GM12878 (cell line): ENCODE measurements around the gene HUNK. TPM values are rescaled to one million over a fixed set of nuclear protein-coding genes. Genes with fewer than 3 reads are reported as not detected.

Source experiments
- ATAC-seq: fragments of 200-7000 bp; cut with Tn5 transposase; 3 replicates; pipeline ENCODE4 v1.9.1; 2020; ENCODE audit warnings: mild to moderate bottlenecking, moderate library complexity
- BruUV-seq: library from RNA; stranded (reverse); fragments of 400-500 nt; replicated peaks from 2 replicates; lab custom pipeline; 2021; lab: Mats Ljungman, UMichigan
- CTCF ChIA-PET: fragments of 300-600 bp; sonication (Branson Sonifier 250); formaldehyde crosslinking; extraction: SDS; loops from one replicate; lab custom pipeline; 2021; ENCODE audit warnings: inconsistent platforms; lab: Yijun Ruan, JAX
- POLR2A ChIA-PET: fragments of 350-600 bp; formaldehyde crosslinking; extraction: SDS; loops from one replicate; lab custom pipeline; 2021; ENCODE audit warnings: inconsistent platforms; lab: Charles Lee
- RAD21 ChIA-PET: fragments of 300-600 bp; sonication (Branson Sonifier 250); formaldehyde crosslinking; loops from one replicate; lab custom pipeline; 2023; ENCODE audit warnings: antibody characterized with exemption; ENCODE audit not compliant: unreplicated experiment; lab: Charles Lee
- SMC1A ChIA-PET: fragments of 300-600 bp; sonication (Branson Sonifier 250); formaldehyde crosslinking; loops from one replicate; lab custom pipeline; 2023; ENCODE audit not compliant: unreplicated experiment, uncharacterized antibody; lab: Charles Lee
- DNase-seq: peaks from one replicate; pipeline ENCODE4 v3.0.0-alpha.2; 2011; ENCODE audit warnings: low read depth, low spot score
- FAIRE-seq: peaks from 3 replicates; lab custom pipeline; 2011; peaks lifted over from hg19 to GRCh38; lab: Jason Lieb, UNC
- H2AFZ ChIP-seq: 2 replicates; pipeline ENCODE4 v1.6.0; 2011; ENCODE audit warnings: low read depth, low read length, control low read depth; ENCODE audit not compliant: control insufficient read depth
- H3K27ac ChIP-seq: 2 replicates; pipeline ENCODE4 v1.5.1; 2011; ENCODE audit warnings: control low read depth; ENCODE audit not compliant: control insufficient read depth, insufficient read depth
- H3K27me3 ChIP-seq, 2 experiments: replicated peaks in 1 of 2; 2 replicates each; pipeline versions ENCODE4 v1.6.0 to v1.6.1; 2011; ENCODE audit warnings: low read length in 1 of 2; ENCODE audit not compliant: control insufficient read depth in 2 of 2, insufficient read depth in 2 of 2
- H3K36me3 ChIP-seq, 2 experiments: 2 replicates each; pipeline ENCODE4 v1.5.1; 2011; ENCODE audit warnings: low read length in 1 of 2; ENCODE audit not compliant: control insufficient read depth in 2 of 2, insufficient read depth in 2 of 2
- H3K4me1 ChIP-seq: 2 replicates; pipeline ENCODE4 v1.6.1; 2011; ENCODE audit warnings: mild to moderate bottlenecking, low read length, moderate library complexity, mixed read lengths; ENCODE audit not compliant: control insufficient read depth, insufficient read depth
- H3K4me2 ChIP-seq: 2 replicates; pipeline ENCODE4 v1.6.0; 2011; ENCODE audit warnings: control low read depth; ENCODE audit not compliant: control insufficient read depth, insufficient read depth
- H3K4me3 ChIP-seq: fragments of 200-600 bp; sonication (generic); 2 replicates; pipeline ENCODE4 v1.5.1; 2016
- H3K79me2 ChIP-seq: 2 replicates; pipeline ENCODE4 v1.6.0; 2011; ENCODE audit warnings: low read length; ENCODE audit not compliant: control insufficient read depth, insufficient read depth
- H3K9ac ChIP-seq: 2 replicates; pipeline ENCODE4 v1.8.0; 2011; ENCODE audit warnings: low read length, control low read depth, mixed read lengths; ENCODE audit not compliant: control insufficient read depth, insufficient read depth
- H3K9me3 ChIP-seq: replicated peaks from 3 replicates; pipeline ENCODE4 v1.5.1; 2011; ENCODE audit warnings: mild to moderate bottlenecking, low read length; ENCODE audit not compliant: control insufficient read depth, insufficient read depth
- H4K20me1 ChIP-seq: 2 replicates; pipeline ENCODE4 v1.6.0; 2011; ENCODE audit not compliant: control insufficient read depth, insufficient read depth
- BCLAF1 ChIP-seq: fragments of 450-650 bp; IDR thresholded peaks from 2 replicates; pipeline ENCODE4 v1.6.1; 2017; ENCODE audit warnings: antibody characterized with exemption, mild to moderate bottlenecking, moderate library complexity
- JUNB ChIP-seq: IDR thresholded peaks from 2 replicates; pipeline ENCODE4 v1.6.1; 2016; ENCODE audit warnings: antibody characterized with exemption, mild to moderate bottlenecking
- NFIC ChIP-seq: IDR thresholded peaks from 2 replicates; pipeline ENCODE4 v1.6.1; 2012; ENCODE audit warnings: low read depth, mild to moderate bottlenecking, inconsistent platforms, low read length, moderate library complexity
- NFYA ChIP-seq: IDR thresholded peaks from 2 replicates; pipeline ENCODE4 v1.6.1; 2011; ENCODE audit warnings: low read depth, mild to moderate bottlenecking, low read length, improper control_type of control experiment, borderline replicate concordance
- REST ChIP-seq: IDR thresholded peaks from 2 replicates; pipeline ENCODE4 v1.6.1; 2012; ENCODE audit warnings: mild to moderate bottlenecking, low read depth, low read length
- SKIL ChIP-seq: fragments of 450-650 bp; IDR thresholded peaks from 2 replicates; pipeline ENCODE4 v1.6.1; 2017; ENCODE audit warnings: mild to moderate bottlenecking, low read depth, inconsistent platforms; ENCODE audit not compliant: poor library complexity, severe bottlenecking
- SPI1 ChIP-seq: IDR thresholded peaks from 2 replicates; pipeline ENCODE4 v1.6.1; 2011; ENCODE audit warnings: low read depth, mild to moderate bottlenecking, low read length, moderate library complexity, borderline replicate concordance; ENCODE audit not compliant: insufficient read depth
- ZSCAN29 ChIP-seq: fragments of 450-650 bp; IDR thresholded peaks from 2 replicates; pipeline ENCODE4 v1.6.1; 2017; ENCODE audit warnings: mild to moderate bottlenecking, moderate library complexity
- WGBS: methylation state at CpG from one replicate; pipeline ENCODE4 v1.1.6; 2016; ENCODE audit warnings: low lambda C conversion rate; ENCODE audit not compliant: insufficient replicate concordance, insufficient coverage; ENCODE audit errors: missing lambda C conversion rate; 5-methylcytosine and 5-hydroxymethylcytosine counted together
- in situ Hi-C: fragments of 300-500 bp; cut with MboI; formaldehyde crosslinking; loops from 9 replicates; pipeline ENCODE4 v1.14.3; 2018; ENCODE audit warnings: mixed read lengths
- intact Hi-C: fragments of 100-400 bp; cut with micrococcal nuclease; formaldehyde crosslinking; loops from one replicate; pipeline ENCODE4 v1.14.2; 2022; ENCODE audit not compliant: unreplicated experiment
- polyA plus RNA-seq, 11 experiments: library from polyadenylated mRNA; depleted of rRNA in 4 of 11; unstranded in 6 of 11; stranded (reverse) in 5 of 11; fragments of >200 nt; fragmentation: Nextera tagmentation in 4 of 11; fragmentation: Illumina TruSeq in 1 of 11; extraction: Ambion mirVana in 4 of 11; extraction: Trizol in 1 of 11; gene quantifications; 1 replicate in 1 of 11; 2 replicates in 10 of 11; pipeline versions ENCODE4 v1.2.1 to v1.2.3, GENCODE V29; 2011 to 2016; ENCODE audit warnings: inconsistent platforms in 2 of 11, missing spikeins in 2 of 11, low read depth in 1 of 11
- total RNA-seq, 4 experiments: library from RNA; depleted of rRNA in 3 of 4; stranded (reverse); fragments of >200 nt in 3 of 4; fragmentation: Illumina TruSeq in 1 of 4; extraction: Trizol in 1 of 4; gene quantifications; 2 replicates each; pipeline versions ENCODE4 v1.2.1 to v1.2.3, GENCODE V29; 2013 to 2021

Gene HUNK
- total and polyA plus RNA-seq, 10 of the 15 experiments (the other 5 are each of a cell fraction or from before 2014, with no cell fraction given) = under 0.01 to 0.14 (median 0.03) TPM; not detected in 7

- no peak for TF ChIP-seq BCLAF1
- TF ChIP-seq NFYA = no peak
- no peak for TF ChIP-seq REST
- TF ChIP-seq SPI1 = no peak
These were observed 128.6 kb downstream of the HUNK start (continued) for GRCh38 chr21:32001390-32001789.

- H3K4me1 ChIP-seq = no peaks in the 10 kb centered on the region
- no peak overlapping the region for H3K27ac ChIP-seq
- DNase-seq (no peak), ATAC-seq (no peak), FAIRE-seq (no peak)
- H2AFZ ChIP-seq = no peak overlapping the region
- H3K4me2 ChIP-seq = no peak overlapping the region
- H4K20me1 ChIP-seq = no peaks in the 10 kb centered on the region
- ChIA-PET RAD21 (no interaction called here), SMC1A (no interaction called here), POLR2A (no interaction called here), CTCF (no interaction called here)
- no peaks in the 10 kb centered on the region for H3K9me3 ChIP-seq
- intact Hi-C loops = no loop called here
- in situ Hi-C loops = no loop called here
- H3K79me2 ChIP-seq = no peaks in the 10 kb centered on the region
- TF ChIP-seq JUNB (no peak), ZSCAN29 (no peak), SKIL (no peak), NFIC (no peak)
- BruUV-seq = no TSS peak
- H3K4me3 ChIP-seq = no peak overlapping the region
- WGBS = 0% methylated on average over 2 of the region's 2 CpGs
- H3K27me3 ChIP-seq = no peaks in the 10 kb centered on the region
- no peak overlapping the region for H3K9ac ChIP-seq
- no peaks in the 10 kb centered on the region for H3K36me3 ChIP-seq
These were observed 130.6 kb downstream of the HUNK start for GRCh38 chr21:32003411-32003810.
